HT-29 (cell line): ENCODE results near the gene VAV3. TPM values are rescaled to one million over a fixed set of nuclear protein-coding genes. Genes with fewer than 3 reads are reported as not detected.
"Not testable (repeated sequence)": the region's sequence is repeated elsewhere in the genome, so short reads cannot be mapped to it uniquely, and the experiment has no call there.

Experiments
- DNase-seq: peaks from one replicate; pipeline ENCODE4 v3.0.0-alpha.2; 2015; ENCODE audit warnings: low spot score
- total RNA-seq: library from RNA; depleted of rRNA; stranded (reverse); fragments of >200 nt; shearing (Covaris generic); gene quantifications from 2 replicates; pipeline ENCODE4 v1.2.3, GENCODE V29; 2014

VAV3 gene
- total RNA-seq, 1 experiment from 2014 or later = 1.7 TPM

GRCh38 chr1:107889524-107889923 lies 75.5 kb downstream of the VAV3 start:
- no peak for DNase-seq

GRCh38 chr1:107883562-107883961 lies 81.4 kb downstream of the VAV3 start:
- DNase-seq = no peak

GRCh38 chr1:107879927-107880326 lies 85.1 kb downstream of the VAV3 start:
- no peak for DNase-seq

GRCh38 chr1:107879346-107879745 lies 85.6 kb downstream of the VAV3 start:
- DNase-seq = no peak

- no peak for DNase-seq
These were observed 87.2 kb downstream of the VAV3 start for GRCh38 chr1:107877745-107878144.

GRCh38 chr1:107877092-107877491 lies 87.9 kb downstream of the VAV3 start:
- DNase-seq = no peak

- no peak for DNase-seq
These were observed 89.3 kb downstream of the VAV3 start for GRCh38 chr1:107875689-107876088.

GRCh38 chr1:107874221-107874620 lies 90.8 kb downstream of the VAV3 start:
- DNase-seq = no peak

GRCh38 chr1:107871687-107872395 lies 93.1 kb downstream of the VAV3 start:
- DNase-seq = no peak

- DNase-seq = no peak
These were observed 93.7 kb downstream of the VAV3 start for GRCh38 chr1:107871259-107871658.

- no peak for DNase-seq
These were observed 94.3 kb downstream of the VAV3 start for GRCh38 chr1:107870696-107871095.

- no peak for DNase-seq
These were observed 97.1 kb downstream of the VAV3 start for GRCh38 chr1:107867897-107868296.

GRCh38 chr1:107867422-107867821 lies 97.6 kb downstream of the VAV3 start:
- DNase-seq = no peak

- no peak for DNase-seq
These were observed 98.1 kb downstream of the VAV3 start for GRCh38 chr1:107866870-107867269.

GRCh38 chr1:107865627-107866026 lies 99.4 kb downstream of the VAV3 start:
- no peak for DNase-seq

GRCh38 chr1:107863342-107863741 lies 101.6 kb downstream of the VAV3 start:
- no peak for DNase-seq

GRCh38 chr1:107862064-107862463 lies 102.9 kb downstream of the VAV3 start:
- no peak for DNase-seq

GRCh38 chr1:107858323-107858722 lies 106.7 kb downstream of the VAV3 start:
- no peak for DNase-seq

- no peak for DNase-seq
These were observed 113.6 kb downstream of the VAV3 start for GRCh38 chr1:107851418-107851817.

- not testable (repeated sequence) for DNase-seq
These were observed 120.3 kb downstream of the VAV3 start for GRCh38 chr1:107844541-107845194.

GRCh38 chr1:107843989-107844388 lies 121.0 kb downstream of the VAV3 start:
- DNase-seq = no peak

- no peak for DNase-seq
These were observed 122.7 kb downstream of the VAV3 start for GRCh38 chr1:107842241-107842640.

- DNase-seq = no peak
These were observed 124.3 kb downstream of the VAV3 start for GRCh38 chr1:107840725-107841124.
